Stimulated activated CD4-positive, alpha-beta T cell treated with anti-CD3 and anti-CD28 coated beads, TNF-alpha, amount 100 ng/mL, for 1 hour (primary cell): ENCODE measurements around the gene SLC12A6.
"Not testable (repeated sequence)": the region's sequence is repeated elsewhere in the genome, so short reads cannot be mapped to it uniquely, and the experiment has no call there.

Experiments used
- DNase-seq, 3 donors: peaks; one replicate each; pipeline ENCODE4 v3.0.0-alpha.2; 2020; ENCODE audit warnings: low read depth in 3 of 3, low spot score in 1 of 3

SLC12A6 gene

GRCh38 chr15:34358367-34358766 is 20.8 kb upstream of the SLC12A6 start:
- DNase-seq = no peak

- DNase-seq = no peak
Measured at GRCh38 chr15:34357653-34358052, 20.1 kb upstream of the SLC12A6 start.

GRCh38 chr15:34355241-34355640 is 17.7 kb upstream of the SLC12A6 start:
- no peak for DNase-seq

DNA sequence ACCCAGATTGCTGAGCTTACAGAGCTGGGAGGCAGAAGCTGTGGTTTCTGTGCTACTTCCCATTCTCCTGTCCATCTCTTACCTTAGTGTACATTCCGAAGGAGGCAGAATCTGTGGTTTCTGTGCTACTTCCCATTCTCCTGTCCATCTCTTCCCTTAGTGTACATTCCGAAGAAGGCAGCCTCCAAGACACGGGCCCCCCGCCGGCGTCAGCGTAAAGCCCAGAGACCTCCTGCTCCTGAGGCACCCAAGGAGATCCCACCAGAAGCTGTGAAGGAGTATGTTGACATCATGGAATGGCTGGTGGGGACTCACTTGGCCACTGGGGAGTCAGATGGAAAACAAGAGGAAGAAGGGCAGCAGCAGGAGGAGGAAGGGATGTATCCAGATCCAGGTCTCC is 16.7 kb upstream of the SLC12A6 start:
- DNase-seq = no peak

GRCh38 chr15:34353627-34354026 is 16.0 kb upstream of the SLC12A6 start:
- DNase-seq = no peak

- DNase-seq = not testable (repeated sequence)
Measured at GRCh38 chr15:34352996-34353395, 15.4 kb upstream of the SLC12A6 start.

GRCh38 chr15:34349769-34350168 is 12.2 kb upstream of the SLC12A6 start:
- DNase-seq = no peak

DNA sequence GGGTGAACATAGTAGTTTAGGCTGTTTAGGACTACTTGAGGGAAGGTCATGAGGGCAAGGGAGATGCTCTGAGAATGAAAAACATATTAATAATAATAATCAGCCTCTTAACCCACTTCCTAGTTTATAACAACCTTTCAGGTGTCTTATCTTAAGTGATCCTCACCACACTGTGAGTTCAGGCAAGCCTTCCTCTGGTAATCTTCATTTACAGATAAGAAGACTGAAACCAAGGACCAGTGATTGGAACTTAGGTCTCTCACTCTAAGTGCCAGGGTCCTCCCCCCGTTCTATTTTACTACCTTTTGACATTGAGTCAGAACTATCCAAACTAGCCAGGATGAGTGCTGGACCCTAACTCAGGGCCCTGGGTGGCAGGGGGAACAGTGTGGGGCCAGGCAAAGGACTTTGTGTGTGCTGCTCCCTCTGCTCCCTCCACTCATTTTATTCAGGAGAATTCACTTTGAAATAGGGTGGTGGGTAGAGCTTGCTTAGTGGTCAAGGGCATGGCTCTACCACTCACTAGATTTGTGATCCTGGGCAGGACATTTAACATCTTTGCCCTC is 11.2 kb upstream of the SLC12A6 start:
- DNase-seq = no peak

DNA sequence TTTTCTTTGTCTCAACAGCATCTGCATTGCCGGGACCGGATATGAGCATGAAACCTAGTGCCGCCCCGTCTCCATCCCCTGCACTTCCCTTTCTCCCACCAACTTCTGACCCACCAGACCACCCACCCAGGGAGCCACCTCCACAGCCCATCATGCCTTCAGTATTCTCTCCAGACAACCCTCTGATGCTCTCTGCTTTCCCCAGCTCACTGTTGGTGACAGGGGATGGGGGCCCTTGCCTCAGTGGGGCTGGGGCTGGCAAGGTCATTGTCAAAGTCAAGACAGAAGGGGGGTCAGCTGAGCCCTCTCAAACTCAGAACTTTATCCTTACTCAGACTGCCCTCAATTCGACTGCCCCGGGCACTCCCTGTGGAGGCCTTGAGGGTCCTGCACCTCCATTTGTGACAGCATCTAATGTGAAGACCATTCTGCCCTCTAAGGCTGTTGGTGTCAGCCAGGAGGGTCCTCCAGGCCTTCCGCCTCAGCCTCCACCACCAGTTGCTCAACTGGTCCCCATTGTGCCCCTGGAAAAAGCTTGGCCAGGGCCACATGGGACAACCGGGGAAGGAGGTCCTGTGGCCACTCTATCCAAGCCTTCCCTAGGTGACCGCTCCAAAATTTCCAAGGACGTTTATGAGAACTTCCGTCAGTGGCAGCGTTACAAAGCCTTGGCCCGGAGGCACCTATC is 10.5 kb upstream of the SLC12A6 start:
- no peak for DNase-seq

GRCh38 chr15:34342737-34343575 is 5.4 kb upstream of the SLC12A6 start, which contains the start of the genes NOP10 and NUTM1:
TSS of gene NOP10 (minus strand) at chr15:34343136. CDS start at chr15:34343073, 63 bp downstream.
TSS of gene NUTM1 (plus strand) at chr15:34343315. CDS start at chr15:34343697, 382 bp downstream.
- DNase-seq = peak; percentile 80 to 96 (median 83)

DNA sequence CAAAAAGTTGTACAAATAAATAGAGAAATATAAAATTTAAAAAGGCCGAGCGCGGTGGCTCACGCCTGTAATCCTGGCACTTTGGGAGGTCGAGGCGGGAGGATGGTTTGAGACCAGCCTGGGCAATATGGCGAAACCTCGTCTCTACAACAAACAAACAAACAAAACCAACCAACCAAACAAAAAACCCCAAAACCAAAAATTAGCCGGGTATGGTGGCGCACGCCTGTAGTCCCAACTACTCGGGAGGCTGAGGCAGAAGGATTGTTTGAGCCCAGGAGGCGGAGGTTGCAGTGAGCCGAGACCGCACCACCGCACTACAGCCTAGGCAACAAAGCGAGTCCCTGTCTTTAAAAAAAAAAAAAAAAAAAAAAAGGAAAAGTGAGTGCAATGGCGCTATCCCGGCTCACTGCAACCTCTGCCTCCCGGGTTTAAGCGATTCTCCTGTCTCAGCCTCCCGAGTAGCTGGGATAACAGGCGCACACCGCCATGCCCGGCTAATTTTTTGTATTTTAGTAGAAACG is 4.7 kb upstream of the SLC12A6 start:
- not testable (repeated sequence) for DNase-seq

GRCh38 chr15:34341381-34342212 is 4.0 kb upstream of the SLC12A6 start:
- DNase-seq = no peak

DNA sequence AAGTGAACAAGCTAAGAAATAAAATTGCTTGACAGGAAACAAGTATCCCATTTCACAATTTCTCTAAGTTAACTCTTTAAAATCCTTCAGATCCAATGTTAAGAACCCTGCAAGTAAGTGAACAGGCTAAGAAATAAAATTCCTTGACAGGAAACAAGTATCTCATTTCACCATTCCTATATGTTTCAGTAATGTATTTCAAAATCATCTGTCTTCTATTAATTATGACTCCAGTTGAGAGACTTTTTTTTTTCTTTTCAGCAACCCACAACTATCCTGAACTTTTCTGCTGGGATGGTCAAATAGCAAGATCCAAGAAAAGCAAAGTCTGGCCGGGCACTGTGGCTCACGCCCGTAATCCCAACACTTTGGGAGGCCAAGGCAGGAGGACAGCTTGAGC is 2.4 kb upstream of the SLC12A6 start:
- DNase-seq = no peak

- no peak for DNase-seq
Measured at GRCh38 chr15:34338347-34338746, 766 bp upstream of the SLC12A6 start.

- DNase-seq = no peak
Measured at GRCh38 chr15:34336991-34337556, 507 bp downstream of the SLC12A6 start.

DNA sequence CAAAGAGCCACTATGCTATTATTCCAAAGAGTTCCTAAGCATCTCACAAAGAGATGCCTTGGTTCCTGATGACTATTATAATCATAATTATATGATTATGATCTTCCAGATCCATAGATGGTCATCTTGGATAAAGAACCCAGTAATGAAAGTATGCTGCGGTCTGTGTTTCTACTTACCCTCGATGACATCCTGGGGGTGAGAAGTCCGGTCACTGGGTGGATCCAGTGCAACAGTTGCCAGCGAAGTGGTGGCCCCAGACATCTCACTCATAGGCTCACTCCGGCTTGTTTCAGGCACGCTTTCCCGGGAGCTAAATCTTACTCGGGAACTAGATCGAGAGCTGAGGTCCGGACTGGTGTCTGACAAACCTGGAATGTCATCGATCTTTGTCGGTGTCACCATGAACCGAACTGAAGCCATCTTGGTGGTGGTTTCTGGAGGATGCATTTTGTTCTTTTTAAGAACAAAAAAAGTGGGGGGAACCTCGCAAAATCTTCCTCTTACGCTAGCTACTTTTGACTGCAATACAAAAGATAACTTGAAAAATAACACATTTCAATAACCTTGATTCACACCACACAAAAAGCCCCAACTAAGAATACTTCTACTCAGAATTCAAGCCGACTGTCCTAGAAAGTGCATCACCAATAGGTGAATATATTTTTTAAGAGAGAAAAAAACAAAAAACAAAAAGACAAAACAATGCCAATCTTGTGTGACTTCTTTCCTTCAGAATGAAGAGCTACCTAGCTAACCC is 1.2 kb downstream of the SLC12A6 start:
- DNase-seq = no peak

DNA sequence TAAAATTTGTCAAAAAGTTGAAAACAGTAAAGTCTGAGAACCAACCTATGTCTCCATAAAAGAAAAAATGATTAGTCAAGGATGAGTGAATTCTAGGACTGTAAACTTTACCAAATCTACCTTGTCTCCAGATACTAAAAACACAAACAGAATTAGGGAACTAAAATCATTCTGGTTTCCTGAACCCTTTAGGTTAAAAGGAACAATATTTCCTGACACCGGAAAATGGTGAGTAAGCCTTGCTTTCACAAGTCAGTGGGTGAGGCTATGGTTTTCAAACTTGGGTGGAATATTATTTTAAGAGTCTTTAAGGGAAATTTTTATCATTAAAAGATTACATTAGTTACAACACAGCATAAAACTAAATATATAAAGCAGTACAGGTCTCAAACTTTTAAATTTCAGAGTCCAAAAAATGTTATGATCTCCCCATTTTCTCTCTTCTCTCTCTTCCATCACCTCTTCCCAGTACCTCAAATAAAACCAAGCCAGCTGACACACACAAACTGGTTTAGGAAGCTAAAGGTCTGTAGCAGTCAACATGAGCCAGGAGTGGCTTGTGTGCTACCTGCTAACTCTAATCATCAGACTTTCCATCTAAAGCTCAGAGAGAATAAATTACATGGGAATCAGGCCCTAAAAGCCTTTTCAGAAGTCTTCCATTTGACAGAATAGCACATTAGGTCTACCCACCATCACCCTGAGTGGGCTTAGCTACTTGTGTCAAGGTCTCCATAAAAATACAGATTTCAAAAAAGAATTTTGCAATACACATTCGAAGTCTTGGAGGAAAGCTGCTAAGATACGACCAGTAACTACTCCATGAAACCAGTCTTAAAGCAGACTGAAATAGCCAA is 2.2 kb downstream of the SLC12A6 start:
- DNase-seq = no peak

DNA sequence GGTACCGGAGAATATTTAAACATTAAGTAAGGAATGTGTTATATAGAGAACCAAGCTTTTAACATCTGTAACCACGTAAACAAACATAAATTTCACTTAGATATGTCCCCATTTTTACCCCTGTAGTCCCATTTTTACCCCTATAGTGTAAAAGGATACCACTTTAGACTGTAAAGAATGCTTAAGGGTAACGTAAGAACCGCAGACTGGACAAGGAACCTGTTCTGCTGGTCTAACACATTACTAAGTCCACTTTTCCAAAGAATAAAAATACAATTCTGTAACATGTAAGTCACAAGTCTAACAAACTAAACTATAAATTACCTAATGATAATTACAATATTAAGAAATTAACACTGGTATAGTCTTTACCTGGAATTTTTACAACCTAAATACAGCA is 2.9 kb downstream of the SLC12A6 start:
- DNase-seq = no peak
